HG03439 (cell line): ENCODE data around the gene CLEC10A.
"Not testable (repeated sequence)": the region's sequence is repeated elsewhere in the genome, so short reads cannot be mapped to it uniquely, and the experiment has no call there.

Experiments
- ATAC-seq: cut with Tn5 transposase; IDR thresholded peaks from one replicate; pipeline ENCODE4 v1.9.1; 2021; ENCODE audit warnings: mild to moderate bottlenecking, moderate library complexity; ENCODE audit not compliant: unreplicated experiment

The CLEC10A gene

GRCh38 chr17:7079581-7080455 lies at the start of gene CLEC10A:
Gene CLEC10A, minus strand, starts transcription at chr17:7080251. Its CDS starts 1,439 bp downstream, at chr17:7078812.
- ATAC-seq, result no peak

GRCh38 chr17:7129311-7129710 lies 49.3 kb upstream of the CLEC10A start:
- ATAC-seq, result no peak

- no peak for ATAC-seq
Observed at GRCh38 chr17:7128160-7128559, 48.1 kb upstream of the CLEC10A start.

- ATAC-seq, result not testable (repeated sequence)
Observed at GRCh38 chr17:7127501-7127900, 47.5 kb upstream of the CLEC10A start.

- ATAC-seq, result not testable (repeated sequence)
Observed at GRCh38 chr17:7126386-7126785, 46.3 kb upstream of the CLEC10A start.

- ATAC-seq, result no peak
Observed at GRCh38 chr17:7124923-7125322, 44.9 kb upstream of the CLEC10A start.

- ATAC-seq, result no peak
Observed at GRCh38 chr17:7123844-7124243, 43.8 kb upstream of the CLEC10A start.

- no peak for ATAC-seq
Observed at GRCh38 chr17:7122381-7122780, 42.3 kb upstream of the CLEC10A start.

GRCh38 chr17:7120635-7121034 lies 40.6 kb upstream of the CLEC10A start:
- ATAC-seq, result not testable (repeated sequence)

- ATAC-seq, result no peak
Observed at GRCh38 chr17:7120123-7120522, 40.1 kb upstream of the CLEC10A start.

GRCh38 chr17:7119314-7119713 lies 39.3 kb upstream of the CLEC10A start:
- no peak for ATAC-seq

GRCh38 chr17:7114875-7115614 lies 35.0 kb upstream of the CLEC10A start:
- no peak for ATAC-seq

GRCh38 chr17:7114241-7114874 lies 34.3 kb upstream of the CLEC10A start, which contains the start of gene ASGR2:
Gene ASGR2, minus strand, starts transcription at chr17:7114822. Its CDS starts 582 bp downstream, at chr17:7114240.
- ATAC-seq, result no peak

GRCh38 chr17:7113273-7114071 lies 33.4 kb upstream of the CLEC10A start:
- ATAC-seq, result no peak

- no peak for ATAC-seq
Observed at GRCh38 chr17:7112510-7113108, 32.6 kb upstream of the CLEC10A start.

GRCh38 chr17:7111784-7112509 lies 31.9 kb upstream of the CLEC10A start:
- ATAC-seq, result no peak

GRCh38 chr17:7110617-7111306 lies 30.7 kb upstream of the CLEC10A start:
- ATAC-seq, result no peak

GRCh38 chr17:7109461-7110322 lies 29.6 kb upstream of the CLEC10A start:
- ATAC-seq, result no peak
